Peyer's patch (tissue), 4 donors: Measurements from ENCODE around the gene FMO3.

Source experiments
- CTCF ChIP-seq, 6 experiments: fragments of 450-650 bp in 4 of 6; fragments of 200-600 bp in 2 of 6; sonication (generic) in 1 of 6; IDR thresholded peaks; one replicate each; pipeline ENCODE4 v1.5.1; 2017 to 2019; ENCODE audit warnings: antibody characterized with exemption in 6 of 6, mild to moderate bottlenecking in 3 of 6, moderate library complexity in 1 of 6
- POLR2A ChIP-seq, 2 donors: fragments of 450-650 bp; IDR thresholded peaks; one replicate each; pipeline ENCODE4 v1.5.1; 2017; ENCODE audit warnings: antibody characterized with exemption in 2 of 2, mild to moderate bottlenecking in 2 of 2, moderate library complexity in 2 of 2

DNA sequence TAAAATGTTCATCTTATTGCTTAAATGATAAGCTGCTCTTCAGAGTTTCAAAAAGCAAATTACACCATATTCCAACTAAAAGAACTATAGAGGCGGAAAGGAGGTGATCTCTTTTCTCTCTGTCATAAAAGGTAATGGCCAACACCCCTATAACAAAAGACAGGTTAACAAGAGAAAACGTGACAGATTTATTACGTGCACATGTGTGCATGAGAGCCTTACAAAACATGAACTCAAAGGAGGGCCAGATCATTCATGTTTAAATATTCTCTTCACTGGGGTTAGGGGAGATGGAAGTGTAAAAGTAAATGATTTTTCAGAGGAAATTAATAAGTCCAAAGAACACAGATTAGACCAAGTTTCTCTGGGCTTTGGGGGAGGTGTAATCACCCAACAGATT, 67.8 kb downstream of the FMO3 start:
- TF ChIP-seq CTCF (IDR thresholded peaks at IDR 0.05) (no peak), POLR2A (IDR thresholded peaks at IDR 0.05) (no peak)
